ENCODE data around the gene TMEM82.

Gene TMEM82

DNA sequence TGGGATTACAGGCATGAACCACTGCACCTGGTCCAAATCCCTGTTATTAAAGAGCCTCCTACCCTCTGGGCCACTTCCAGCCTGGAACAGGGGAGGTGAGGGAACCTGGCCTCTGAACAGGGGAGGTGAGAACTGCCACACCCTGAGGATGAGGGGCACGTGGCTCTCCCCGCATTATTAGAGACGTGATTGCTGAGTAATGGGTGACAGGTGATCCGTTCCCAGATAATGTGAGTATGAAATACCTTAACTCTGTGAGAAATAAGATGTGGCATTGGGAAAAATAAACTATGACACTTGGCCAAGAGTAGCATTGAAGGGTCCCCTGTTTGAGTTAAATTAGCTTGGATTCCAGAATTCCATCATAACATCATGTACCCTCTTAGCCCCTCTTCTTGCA lies 19.9 kb upstream of the TMEM82 start:
- no peak for DNase-seq

DNA sequence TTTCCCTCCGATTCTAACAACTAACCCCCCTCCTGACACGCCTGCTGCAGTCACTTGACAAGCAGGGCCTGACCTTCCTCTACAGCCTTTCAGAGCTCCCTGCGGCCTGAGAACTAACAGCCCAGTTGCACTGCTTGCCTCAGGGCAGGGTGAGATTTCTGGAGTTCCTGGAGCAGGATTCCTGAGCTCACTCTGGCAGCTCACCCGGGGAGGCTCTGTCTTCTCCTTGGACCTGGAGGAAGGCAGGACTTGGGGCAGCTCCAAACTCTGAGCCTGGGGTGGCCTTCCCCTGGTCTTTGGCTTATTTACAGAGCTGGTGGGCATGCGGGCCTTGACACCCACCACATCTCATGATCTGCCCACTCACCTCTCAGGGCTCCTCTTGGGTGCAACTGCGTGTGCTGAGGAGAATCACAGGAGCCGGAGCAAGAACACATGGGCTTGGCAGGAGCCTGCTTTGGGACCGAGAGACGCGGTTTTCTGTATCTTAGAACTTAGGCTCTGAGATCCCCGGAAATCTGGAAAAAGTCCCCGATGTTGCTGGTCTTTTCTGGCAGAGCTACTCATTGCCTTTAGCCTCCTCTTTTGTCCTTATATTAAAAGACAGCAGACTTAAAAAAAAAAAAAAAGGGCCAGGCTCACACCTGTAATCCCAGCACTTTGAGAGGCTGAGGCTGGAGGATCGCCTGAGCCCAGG lies 19.3 kb upstream of the TMEM82 start:
- DNase-seq: peak; percentile 95

DNA sequence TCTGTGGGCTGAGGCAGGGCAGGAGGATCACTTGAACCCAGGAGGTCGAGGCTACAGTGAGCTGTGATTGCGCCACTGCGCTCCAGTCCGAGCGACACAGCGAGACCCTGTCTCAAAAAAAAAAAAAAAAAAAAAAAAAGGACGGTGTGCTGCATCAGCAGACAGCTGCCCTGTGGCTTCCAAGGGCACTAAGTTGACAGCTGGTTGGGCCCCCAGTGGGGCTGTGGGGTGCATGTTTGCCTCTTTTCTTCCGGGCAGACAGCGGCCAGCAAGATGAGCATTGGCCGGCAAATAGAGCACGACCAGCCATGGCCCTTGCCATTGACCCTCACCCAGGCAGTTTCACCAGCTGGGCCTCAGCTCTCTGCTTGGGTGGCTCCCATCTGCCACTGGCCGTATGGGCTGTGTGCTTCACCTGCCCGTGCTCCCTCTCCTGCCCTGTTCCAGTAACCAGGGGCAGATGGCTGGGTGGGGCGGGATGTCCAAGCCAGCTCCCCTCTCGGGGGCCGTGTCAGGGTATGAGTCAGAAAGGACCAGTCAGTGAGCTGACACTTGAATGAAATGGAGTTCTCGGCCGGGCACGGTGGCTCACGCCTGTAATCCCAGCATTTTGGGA lies 18.6 kb upstream of the TMEM82 start:
- DNase-seq: no peak

DNA sequence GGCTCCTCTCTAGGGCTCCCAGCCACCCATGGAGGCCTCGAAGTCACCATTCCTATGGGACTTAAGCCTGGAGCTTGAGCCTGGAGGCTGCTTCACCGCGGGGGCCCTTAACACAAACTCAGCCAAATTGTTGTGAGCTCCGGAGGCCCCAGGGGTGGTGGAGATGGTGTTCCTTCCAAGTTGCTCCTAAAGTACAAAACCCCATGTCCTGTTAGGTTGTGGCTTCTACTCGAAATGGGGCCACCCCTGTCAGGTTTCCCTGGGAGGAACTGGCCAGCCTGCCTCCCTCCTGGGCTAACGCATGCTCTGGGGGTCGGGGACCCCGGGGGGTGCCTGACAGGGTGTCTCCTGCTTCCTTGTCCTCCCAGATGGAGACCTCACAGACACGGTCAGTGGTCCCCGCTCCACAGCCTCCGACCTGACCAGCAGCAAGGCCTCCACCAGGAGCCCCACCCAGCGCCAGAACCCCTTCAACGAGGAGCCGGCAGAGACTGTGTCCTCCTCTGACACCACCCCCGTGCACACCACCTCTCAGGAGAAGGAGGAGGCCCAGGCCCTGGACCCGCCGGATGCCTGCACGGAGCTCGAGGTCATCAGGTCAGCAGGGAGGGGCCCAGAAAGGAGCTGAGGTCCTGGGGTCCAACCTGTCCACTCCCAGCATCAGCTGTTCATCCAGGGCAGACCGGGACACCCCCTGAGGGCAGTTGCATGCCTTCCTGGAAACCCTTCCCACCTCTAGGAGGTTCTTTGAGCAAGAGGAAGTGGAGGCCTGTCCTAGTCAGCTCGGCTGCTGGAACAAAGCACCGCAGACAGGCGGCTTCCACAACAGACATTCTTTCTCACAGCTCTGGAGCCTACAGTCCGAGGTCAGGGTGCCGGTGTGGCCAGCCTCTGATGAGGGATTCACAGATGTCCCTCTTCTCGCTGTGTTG lies 17.1 kb upstream of the TMEM82 start:
- peak; percentile 94 for DNase-seq

DNA sequence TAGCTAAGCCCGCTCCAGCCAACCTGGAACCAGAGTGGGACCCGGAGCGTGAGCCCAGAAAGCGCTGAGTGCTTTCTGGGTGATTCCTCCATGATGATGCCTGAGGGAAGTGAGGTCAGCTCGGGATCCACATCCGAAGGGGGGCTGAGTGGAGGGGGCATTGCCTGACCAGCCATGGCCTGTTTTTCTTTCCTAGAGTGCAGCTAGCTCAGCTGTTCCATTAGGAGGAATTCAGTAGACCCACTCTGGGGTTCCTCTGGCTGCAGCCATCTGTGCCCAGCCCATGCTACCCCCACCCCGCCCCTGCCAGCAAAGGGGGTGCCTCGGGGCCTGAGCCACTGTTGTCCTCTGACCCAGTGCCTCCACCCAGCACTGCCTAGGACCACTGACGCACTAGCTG lies 15.8 kb upstream of the TMEM82 start:
- no peak for DNase-seq

DNA sequence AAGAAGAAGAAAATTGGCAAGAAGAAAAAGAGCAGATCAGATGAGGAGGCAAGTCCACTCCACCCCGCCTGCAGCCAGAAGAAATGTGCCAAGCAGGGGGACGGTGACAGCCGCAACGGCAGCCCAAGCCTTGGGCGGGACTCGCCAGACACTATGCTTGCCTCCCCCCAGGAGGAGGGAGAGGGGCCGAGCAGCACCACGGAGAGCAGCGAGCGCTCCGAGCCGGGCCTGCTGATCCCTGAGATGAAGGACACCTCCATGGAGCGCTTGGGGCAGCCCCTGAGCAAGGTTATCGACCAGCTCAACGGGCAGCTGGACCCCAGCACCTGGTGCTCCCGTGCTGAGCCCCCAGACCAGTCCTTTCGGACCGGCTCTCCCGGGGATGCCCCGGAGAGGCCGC lies 15.3 kb upstream of the TMEM82 start:
- no peak for DNase-seq

DNA sequence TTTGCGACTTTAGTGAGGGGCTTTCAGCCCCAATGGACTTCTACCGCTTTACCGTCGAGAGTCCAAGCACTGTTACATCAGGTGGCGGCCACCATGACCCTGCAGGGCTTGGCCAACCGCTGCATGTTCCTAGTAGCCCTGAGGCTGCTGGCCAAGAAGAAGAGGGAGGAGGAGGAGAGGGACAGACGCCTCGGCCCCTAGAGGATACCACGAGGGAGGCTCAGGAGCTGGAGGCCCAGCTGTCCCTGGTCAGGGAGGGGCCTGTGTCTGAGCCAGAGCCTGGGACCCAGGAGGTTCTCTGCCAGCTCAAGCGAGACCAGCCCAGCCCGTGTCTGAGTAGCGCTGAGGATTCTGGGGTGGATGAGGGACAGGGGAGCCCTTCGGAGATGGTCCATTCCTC lies 14.9 kb upstream of the TMEM82 start:
- no peak for DNase-seq

DNA sequence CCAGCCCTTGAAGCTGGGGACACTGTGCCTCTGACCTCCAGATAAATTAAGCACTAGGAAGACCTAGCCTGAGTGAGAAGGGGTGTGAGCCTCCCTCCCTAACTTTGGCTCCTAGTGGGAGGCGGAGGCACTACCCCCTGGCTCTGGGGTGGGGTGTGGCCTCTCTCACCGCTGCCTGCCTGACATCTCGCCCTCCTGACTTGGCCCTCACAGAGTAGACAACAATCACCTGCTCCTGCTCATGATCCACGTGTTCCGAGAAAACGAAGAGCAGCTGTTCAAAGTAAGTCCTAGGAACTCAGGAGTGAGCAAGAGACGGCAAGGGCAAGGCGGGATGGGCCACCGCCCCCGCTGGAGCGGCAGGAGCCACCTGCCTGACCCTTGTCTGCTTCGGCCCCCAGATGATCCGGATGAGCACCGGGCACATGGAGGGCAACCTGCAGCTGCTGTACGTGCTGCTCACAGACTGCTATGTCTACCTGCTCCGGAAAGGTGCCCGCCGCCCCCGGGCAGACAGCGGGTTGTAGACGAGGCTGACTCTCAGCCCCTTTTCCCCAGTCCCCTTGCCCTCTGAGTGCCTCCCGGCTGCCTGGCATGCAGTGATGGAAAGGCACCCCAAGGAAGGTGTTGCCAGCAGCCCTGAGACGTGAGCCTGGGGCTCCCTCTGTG lies 14.3 kb upstream of the TMEM82 start:
- no peak for DNase-seq

DNA sequence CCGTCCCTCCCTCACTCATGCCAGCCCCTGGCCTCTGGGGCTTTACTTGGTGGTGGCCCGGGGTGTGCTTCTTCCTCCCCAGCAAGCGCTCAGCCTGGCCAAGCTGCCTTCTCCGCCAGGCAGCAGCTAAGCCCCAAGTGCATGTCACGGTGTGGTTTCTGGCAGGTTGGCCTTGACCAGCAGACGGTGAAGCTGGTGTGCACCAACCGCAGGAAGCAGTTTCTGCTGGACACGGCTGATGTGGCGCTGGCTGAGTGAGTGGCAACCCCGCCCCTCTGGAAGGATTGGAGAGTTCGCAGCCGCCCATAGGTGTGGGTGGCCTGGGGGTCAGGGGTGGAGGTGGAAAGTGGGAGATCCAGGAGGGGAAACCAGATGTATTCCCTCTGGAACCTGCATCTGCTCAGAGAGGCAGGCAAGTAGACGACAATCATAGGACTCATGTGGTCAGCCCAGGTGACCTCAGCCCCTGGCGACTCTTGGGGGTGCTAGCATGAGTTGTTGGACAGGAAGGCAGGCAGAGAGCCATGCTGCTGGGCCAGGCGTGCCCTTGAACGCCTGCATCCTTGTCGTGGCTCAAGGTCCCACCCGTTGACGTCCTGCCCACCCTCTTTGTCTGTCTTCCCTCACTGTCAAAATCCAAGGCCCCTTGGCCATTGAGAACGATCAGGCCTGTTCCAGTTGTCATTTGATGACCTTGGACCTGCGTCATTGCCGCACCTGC lies 13.2 kb upstream of the TMEM82 start:
- no peak for DNase-seq

DNA sequence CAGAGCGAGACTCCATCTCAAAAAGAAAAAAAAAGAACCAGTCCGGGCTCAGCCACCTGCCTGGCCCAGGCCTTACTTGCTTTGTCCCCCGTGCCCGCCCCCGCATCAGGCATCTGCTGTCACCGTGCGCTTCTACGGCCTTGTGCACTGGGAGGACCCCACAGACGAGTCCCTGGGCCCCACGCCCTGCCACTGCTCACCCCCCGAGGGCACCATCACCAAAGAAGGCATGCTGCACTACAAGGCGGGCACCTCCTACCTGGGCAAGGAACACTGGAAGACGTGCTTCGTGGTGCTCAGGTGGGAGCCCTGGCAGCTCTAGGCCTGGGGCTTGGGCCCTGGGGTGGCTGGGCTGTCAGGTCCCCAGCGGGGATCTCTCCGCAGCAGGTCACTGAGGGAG lies 11.9 kb upstream of the TMEM82 start:
- no peak for DNase-seq

DNA sequence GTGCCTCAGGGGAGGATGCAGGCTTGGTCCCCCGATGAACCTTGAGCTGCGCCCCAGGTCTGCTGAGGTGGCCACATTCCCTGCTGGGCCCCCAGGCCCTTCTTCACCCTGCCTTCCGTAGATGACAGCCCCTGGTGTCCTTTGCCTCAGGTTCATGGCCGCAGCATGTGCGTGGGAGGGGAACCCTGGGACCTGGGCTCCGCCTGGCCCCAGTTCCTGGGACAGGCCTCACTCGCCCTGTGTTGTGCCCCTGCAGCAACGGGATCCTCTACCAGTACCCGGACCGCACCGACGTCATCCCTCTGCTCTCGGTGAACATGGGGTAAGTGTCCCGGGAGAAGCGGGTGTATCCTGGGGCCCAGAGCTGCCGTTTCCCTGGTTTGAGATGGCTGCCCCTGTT lies 11.4 kb upstream of the TMEM82 start:
- no peak for DNase-seq

DNA sequence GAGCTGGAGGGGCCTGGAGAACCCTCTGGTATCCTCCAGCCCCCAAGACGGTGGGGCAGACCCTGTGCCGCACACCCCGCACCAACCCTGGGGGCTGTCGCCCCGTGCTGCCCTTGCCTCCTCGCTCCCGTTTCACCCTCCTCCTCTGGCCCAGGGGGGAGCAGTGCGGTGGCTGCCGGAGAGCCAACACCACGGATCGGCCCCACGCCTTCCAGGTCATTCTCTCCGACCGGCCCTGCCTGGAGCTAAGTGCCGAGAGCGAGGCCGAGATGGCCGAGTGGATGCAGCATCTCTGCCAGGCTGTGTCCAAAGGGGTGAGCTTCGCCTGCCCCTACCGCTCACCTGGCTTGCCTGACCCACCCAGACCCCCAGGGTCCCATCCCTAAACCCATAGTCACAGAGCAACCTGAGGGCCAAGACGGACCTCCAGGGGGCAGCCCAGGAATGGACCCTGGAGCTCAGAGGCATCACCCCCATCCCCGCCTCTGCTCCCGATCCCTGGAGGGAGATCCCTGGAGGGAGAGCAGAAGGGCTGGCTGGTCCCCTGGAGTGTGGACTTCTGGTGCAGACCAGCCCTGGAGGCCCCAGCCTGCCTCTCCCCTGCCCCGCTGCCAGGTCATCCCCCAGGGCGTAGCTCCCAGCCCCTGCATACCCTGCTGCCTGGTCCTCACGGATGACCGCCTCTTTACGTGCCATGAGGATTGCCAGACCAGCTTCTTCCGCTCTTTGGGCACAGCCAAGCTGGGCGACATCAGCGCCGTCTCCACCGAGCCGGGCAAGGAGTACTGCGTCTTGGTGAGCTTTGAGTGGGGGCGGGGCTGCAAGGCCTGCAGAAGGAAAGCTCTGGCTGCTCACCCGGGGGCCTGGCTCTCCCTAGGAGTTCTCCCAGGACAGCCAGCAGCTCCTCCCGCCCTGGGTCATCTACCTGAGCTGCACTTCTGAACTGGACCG lies 10.3 kb upstream of the TMEM82 start:
- DNase-seq: no peak

DNA sequence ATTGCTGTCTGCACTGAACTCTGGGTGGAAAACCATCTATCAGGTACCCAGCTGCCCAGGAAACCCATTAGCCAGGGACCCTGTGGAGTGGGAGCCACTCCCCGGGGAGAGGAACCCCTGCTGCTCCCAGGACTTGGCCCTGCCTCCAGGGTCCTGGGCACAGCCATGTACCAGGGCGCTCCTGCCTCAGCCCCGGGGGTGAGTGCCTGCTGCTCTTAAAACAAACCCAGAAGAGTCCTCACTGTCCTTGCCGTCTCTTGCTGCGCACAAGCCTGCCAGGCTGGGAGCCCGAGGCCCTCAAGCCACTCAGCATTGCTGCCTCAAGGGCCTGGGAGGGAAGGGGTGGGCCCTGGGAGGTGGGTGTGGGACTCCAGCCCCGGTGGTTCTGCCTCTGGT lies 9.6 kb upstream of the TMEM82 start:
- DNase-seq: no peak

DNA sequence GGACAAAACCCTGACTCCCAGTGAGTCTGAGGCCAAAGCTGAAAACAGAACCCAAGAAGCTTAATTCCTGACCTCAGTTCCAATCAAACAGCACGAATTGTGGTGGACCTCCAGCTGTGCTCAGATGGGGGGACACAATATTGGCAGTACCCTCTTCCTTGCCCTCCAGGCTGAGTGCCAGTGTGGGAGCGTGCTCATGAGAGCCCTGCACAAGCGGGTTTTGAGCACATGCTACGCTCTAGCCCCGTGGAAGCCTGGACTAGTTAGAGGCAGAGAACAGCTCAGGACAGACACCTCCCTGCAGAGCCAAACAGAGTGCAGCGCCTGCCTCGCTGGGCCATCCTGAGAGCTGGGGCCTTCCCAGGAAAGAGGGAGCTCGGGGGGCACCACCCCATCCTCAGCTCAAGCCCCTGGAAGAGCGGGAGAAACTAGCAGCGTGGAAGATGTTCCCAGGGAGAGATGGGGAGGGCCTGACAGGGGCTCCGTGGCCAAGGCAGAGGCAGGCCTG lies 9.0 kb upstream of the TMEM82 start:
- DNase-seq: no peak

DNA sequence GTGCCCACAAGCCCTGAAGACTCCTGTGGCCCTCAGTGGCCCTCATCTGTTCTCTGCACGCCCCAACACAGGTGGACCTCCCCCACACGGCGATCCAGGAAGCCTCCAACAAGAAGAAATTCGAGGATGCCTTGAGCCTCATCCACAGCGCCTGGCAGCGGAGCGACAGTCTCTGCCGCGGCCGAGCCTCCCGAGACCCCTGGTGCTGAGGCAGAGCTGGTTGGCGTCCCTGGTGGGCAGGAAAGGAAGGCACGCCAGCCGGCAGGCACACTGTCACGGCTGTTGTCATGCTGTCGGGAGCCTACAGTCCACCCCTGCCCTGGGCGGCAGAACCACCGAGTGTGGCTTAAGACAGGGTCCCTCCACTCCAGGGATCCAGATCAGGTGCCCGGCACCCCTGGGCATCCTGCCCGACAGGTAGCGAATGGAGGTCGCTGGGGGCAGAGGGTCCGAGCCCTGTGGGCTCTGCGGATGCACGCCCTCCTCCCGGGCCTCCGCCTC lies 8.5 kb upstream of the TMEM82 start:
- DNase-seq: no peak

DNA sequence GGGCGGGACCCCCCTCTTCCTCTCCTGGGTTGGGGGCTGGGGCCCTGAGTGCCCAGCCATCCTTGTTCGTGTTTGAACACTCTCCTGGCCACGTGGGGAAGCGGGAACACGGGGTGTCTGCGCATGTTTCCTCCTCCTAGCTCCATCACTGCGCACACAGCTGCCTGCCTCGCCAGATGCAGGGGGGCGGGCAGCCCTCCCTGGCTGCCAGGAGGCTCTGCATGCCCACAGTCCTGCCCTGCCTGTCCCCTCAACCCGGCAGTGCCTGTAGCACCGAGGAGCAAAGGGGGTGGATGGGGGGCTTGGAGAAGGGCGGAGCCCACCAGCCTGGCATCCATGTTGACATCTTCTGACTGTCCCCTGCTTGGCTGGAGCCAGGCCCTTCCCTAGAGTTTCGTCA lies 8.0 kb upstream of the TMEM82 start:
- DNase-seq: no peak

DNA sequence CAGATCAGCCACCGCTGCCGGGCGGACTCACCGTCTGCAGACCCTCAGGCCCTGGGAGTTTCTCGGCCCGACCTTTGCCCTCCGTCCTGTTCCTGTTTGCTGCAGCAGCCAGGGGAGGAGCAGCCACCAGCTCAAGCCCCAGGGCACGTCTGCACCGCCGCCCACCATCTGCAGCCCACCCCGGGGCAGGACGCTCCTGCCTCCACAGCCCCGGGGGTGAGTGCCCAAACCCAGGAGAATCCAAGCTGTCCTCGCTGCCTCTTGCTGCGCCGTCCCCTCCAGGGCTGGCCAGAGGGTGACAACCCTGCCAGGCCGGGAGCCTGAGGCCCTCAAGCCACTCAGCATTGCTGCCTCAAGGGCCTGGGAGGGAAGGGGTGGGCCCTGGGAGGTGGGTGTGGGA lies 7.4 kb upstream of the TMEM82 start:
- DNase-seq: peak; percentile 83

DNA sequence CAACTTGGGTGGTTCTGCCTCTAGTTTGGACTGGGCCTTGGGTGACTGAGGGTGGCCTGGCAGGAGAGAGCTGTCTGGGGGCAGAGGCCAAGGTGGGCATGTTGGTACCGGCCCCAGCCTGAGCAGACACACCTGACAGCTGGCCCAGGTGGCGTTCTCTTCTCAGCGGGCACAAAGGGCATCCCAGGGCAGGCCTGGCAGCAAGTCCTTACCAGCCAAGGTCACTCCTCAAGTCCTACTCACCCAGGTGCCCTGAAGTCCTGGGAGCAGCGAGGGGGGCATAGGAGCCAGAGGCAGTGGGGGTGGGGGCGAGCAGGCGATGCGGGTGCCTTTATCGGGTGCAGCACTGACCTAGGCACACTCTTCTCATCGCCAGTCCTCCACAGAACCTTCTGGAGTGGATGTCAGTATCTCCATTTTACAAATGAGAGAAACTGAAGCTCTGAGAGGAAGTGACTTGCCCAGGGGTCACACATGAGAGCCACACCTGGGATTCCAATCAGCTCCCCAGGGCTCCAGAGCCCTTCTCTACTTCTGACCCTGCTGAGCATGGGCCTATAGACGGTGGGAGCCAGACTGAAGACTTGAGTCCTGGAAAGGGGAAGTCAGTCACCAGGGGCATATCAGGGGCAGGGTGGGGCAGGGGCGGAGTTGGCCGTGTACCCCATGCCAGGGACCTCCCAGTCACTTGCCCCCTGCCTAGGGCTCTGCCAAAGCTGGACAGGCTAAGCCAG lies 6.8 kb upstream of the TMEM82 start:
- no peak for DNase-seq

DNA sequence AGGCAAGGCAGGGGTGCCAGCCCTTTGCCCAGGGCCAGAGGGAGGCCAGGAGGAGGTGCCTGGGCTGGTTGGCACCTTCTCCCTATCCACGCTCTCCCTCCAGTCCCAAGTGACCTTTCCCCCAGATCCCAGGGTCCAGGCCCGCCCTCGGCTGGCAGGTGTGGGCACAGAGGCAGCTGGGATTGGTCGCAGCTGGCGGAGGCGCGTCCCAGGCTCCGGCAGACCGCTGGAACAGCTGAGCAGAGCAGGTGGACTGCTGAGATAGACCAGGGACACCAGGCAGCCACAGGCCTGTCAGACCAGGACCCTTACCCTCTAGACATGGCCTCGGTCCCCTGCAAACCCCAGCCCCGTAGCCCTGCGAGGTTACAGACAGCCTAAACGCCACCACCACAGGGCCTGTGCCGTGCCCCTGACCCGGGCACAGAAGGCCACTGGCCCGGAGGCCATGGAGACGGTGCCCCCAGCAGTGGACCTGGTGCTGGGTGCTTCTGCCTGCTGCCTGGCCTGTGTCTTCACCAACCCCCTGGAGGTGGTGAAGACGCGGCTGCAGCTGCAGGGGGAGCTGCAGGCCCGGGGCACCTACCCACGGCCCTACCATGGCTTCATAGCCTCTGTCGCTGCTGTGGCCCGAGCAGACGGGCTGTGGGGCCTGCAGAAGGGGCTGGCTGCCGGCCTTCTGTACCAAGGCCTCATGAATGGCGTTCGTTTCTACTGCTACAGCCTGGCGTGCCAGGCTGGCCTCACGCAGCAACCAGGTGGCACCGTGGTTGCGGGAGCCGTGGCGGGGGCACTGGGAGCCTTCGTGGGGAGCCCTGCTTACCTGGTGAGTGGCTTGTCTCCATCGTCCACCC lies 6.0 kb upstream of the TMEM82 start, which contains the start of gene SLC25A34:
Gene SLC25A34 (plus strand): TSS at position 221 of the 854 bp plus-strand sequence. CDS start 228 bp downstream, at position 449.
- DNase-seq: no peak

All from islet precursor cell (in vitro differentiated cells).